Liver (tissue), 9 donors: ENCODE results near the gene ABHD3. TPM values are rescaled to one million over a fixed set of nuclear protein-coding genes. Genes with fewer than 3 reads are reported as not detected.
"Not testable (repeated sequence)": the region's sequence is repeated elsewhere in the genome, so short reads cannot be mapped to it uniquely, and the experiment has no call there.

Experiments
- DNase-seq: peaks from one replicate; pipeline ENCODE4 v3.0.0-alpha.2; 2017; ENCODE audit warnings: low spot score
- H3K27ac ChIP-seq, 2 donors: one replicate each; pipeline ENCODE4 v1.7.0; 2013; ENCODE audit warnings: inconsistent platforms in 2 of 2, low read length in 2 of 2, control low read depth in 1 of 2, low read depth in 1 of 2, mild to moderate bottlenecking in 1 of 2
- H3K27me3 ChIP-seq, 4 donors: one replicate each; pipeline versions ENCODE4 v1.6.1 to v1.7.0; 2013; ENCODE audit warnings: low read length in 3 of 4, inconsistent platforms in 1 of 4, mild to moderate bottlenecking in 1 of 4, moderate library complexity in 1 of 4; ENCODE audit not compliant: control insufficient read depth in 4 of 4, insufficient read depth in 4 of 4
- H3K36me3 ChIP-seq, 4 donors: one replicate each; pipeline versions ENCODE4 v1.6.1 to v1.7.0; 2013; ENCODE audit warnings: low read length in 3 of 4, mild to moderate bottlenecking in 3 of 4, low read depth in 1 of 4, moderate library complexity in 1 of 4; ENCODE audit not compliant: control insufficient read depth in 4 of 4, insufficient read depth in 3 of 4
- H3K4me1 ChIP-seq, 4 donors: one replicate each; pipeline versions ENCODE4 v1.6.1 to v1.7.0; 2013; ENCODE audit warnings: low read length in 3 of 4, mild to moderate bottlenecking in 3 of 4, moderate library complexity in 1 of 4; ENCODE audit not compliant: control insufficient read depth in 4 of 4, insufficient read depth in 4 of 4
- H3K4me3 ChIP-seq, 3 donors: one replicate each; pipeline versions ENCODE4 v1.6.1 to v1.7.0; 2013; ENCODE audit warnings: low read length in 3 of 3, control low read depth in 1 of 3, low read depth in 1 of 3, mild to moderate bottlenecking in 1 of 3
- H3K9ac ChIP-seq, 2 donors: one replicate each; pipeline ENCODE4 v1.7.0; 2013; ENCODE audit warnings: low read length in 2 of 2, mild to moderate bottlenecking in 2 of 2, moderate library complexity in 2 of 2, control low read depth in 1 of 2, low read depth in 1 of 2
- H3K9me3 ChIP-seq, 4 donors: one replicate each; pipeline versions ENCODE4 v1.6.1 to v1.7.0; 2013; ENCODE audit warnings: low read length in 3 of 4; ENCODE audit not compliant: control insufficient read depth in 4 of 4
- EGR1 ChIP-seq, 2 donors: IDR thresholded peaks; 2 replicates each; pipeline ENCODE4 v1.6.1; 2016 to 2018; ENCODE audit warnings: antibody characterized with exemption in 2 of 2, low read depth in 2 of 2
- HNF4A ChIP-seq, 2 donors: conservative IDR thresholded peaks; 2 replicates each; pipeline ENCODE4 v1.6.1; 2016; ENCODE audit warnings: antibody characterized with exemption in 2 of 2, mild to moderate bottlenecking in 2 of 2
- HNF4G ChIP-seq: IDR thresholded peaks from 2 replicates; pipeline ENCODE4 v1.6.1; 2016; ENCODE audit warnings: antibody characterized with exemption
- JUND ChIP-seq, 2 donors: IDR thresholded peaks; 2 replicates each; pipeline ENCODE4 v1.6.1; 2016; ENCODE audit warnings: antibody characterized with exemption in 2 of 2
- RAD21 ChIP-seq, 2 donors: IDR thresholded peaks; 2 replicates each; pipeline ENCODE4 v1.6.1; 2016; ENCODE audit warnings: antibody characterized with exemption in 2 of 2, mild to moderate bottlenecking in 2 of 2
- RXRA ChIP-seq, 2 donors: IDR thresholded peaks; 2 replicates each; pipeline ENCODE4 v1.6.1; 2017 to 2018; ENCODE audit warnings: antibody characterized with exemption in 2 of 2, mild to moderate bottlenecking in 1 of 2
- SP1 ChIP-seq: IDR thresholded peaks from 2 replicates; pipeline ENCODE4 v1.6.1; 2018; ENCODE audit warnings: antibody characterized with exemption, mild to moderate bottlenecking
- YY1 ChIP-seq: IDR thresholded peaks from 2 replicates; pipeline ENCODE4 v1.6.1; 2016; ENCODE audit warnings: antibody characterized with exemption, mild to moderate bottlenecking
- WGBS: extraction: QIAGEN DNeasy Blood & Tissue Kit; methylation state at CpG from one replicate; pipeline ENCODE4 v1.1.7; 2013; 5-methylcytosine and 5-hydroxymethylcytosine counted together
- polyA plus RNA-seq, 2 donors: library from polyadenylated mRNA; stranded (reverse) in 1 of 2; unstranded in 1 of 2; fragments of 200-250 nt in 1 of 2; fragments of >200 nt in 1 of 2; fragmentation: Nextera tagmentation in 1 of 2; extraction: Ambion mirVana in 1 of 2; gene quantifications; one replicate each; pipeline versions ENCODE4 v1.2.1 to v1.2.3, GENCODE V29; 2013 to 2015
- total RNA-seq, 2 donors: library from RNA; depleted of rRNA; stranded (reverse); fragments of >200 nt; gene quantifications; one replicate each; pipeline ENCODE4 v1.2.3, GENCODE V29; 2014
- TF ChIP-seq, protein P1 (sequence below): fragments of 150-350 bp; IDR thresholded peaks from 2 replicates; pipeline ENCODE4 v1.5.1; 2017; ENCODE audit warnings: improper control_type of control experiment, low read depth, low read length; ENCODE audit not compliant: missing input control
- TF ChIP-seq, protein P2 (sequence below): IDR thresholded peaks from 2 replicates; pipeline ENCODE4 v1.6.1; 2016; ENCODE audit warnings: antibody characterized with exemption, mild to moderate bottlenecking
- TF ChIP-seq, protein P3 (sequence below): IDR thresholded peaks from 2 replicates; pipeline ENCODE4 v1.6.1; 2016; ENCODE audit warnings: antibody characterized with exemption
- TF ChIP-seq, protein P4 (sequence below): IDR thresholded peaks from 2 replicates; pipeline ENCODE4 v1.6.1; 2016; ENCODE audit warnings: antibody characterized with exemption
- donor health status: healthy.
- donor health status: healthy.
- donor health status: healthy.
- donor health status: healthy.
- donor health status: healthy.

Gene ABHD3
- total and polyA plus RNA-seq, 4 donors, result 20.0 to 48.9 (median 33.2) TPM

DNA sequence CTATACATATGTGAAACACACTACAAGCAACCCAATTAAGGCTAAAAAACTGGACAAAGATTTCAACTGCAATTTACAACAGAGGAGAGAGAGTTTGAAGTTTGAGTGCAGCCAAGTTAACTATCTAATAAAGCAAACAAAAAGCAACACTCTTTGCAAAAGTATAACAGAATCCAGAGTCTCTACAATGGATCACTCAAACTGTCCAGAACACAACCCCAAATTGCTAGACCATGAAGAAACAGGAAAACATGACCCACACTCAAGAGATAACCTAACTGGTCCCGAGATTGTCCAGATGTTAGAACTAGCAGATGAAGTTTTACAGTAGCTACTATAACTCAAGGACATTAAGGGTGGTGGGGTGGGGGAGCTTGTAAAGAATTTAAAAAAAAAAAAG is 14.8 kb downstream of the ABHD3 start:
- TF ChIP-seq, protein P1, sequence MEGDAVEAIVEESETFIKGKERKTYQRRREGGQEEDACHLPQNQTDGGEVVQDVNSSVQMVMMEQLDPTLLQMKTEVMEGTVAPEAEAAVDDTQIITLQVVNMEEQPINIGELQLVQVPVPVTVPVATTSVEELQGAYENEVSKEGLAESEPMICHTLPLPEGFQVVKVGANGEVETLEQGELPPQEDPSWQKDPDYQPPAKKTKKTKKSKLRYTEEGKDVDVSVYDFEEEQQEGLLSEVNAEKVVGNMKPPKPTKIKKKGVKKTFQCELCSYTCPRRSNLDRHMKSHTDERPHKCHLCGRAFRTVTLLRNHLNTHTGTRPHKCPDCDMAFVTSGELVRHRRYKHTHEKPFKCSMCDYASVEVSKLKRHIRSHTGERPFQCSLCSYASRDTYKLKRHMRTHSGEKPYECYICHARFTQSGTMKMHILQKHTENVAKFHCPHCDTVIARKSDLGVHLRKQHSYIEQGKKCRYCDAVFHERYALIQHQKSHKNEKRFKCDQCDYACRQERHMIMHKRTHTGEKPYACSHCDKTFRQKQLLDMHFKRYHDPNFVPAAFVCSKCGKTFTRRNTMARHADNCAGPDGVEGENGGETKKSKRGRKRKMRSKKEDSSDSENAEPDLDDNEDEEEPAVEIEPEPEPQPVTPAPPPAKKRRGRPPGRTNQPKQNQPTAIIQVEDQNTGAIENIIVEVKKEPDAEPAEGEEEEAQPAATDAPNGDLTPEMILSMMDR, result no peak
- TF ChIP-seq, protein P2, sequence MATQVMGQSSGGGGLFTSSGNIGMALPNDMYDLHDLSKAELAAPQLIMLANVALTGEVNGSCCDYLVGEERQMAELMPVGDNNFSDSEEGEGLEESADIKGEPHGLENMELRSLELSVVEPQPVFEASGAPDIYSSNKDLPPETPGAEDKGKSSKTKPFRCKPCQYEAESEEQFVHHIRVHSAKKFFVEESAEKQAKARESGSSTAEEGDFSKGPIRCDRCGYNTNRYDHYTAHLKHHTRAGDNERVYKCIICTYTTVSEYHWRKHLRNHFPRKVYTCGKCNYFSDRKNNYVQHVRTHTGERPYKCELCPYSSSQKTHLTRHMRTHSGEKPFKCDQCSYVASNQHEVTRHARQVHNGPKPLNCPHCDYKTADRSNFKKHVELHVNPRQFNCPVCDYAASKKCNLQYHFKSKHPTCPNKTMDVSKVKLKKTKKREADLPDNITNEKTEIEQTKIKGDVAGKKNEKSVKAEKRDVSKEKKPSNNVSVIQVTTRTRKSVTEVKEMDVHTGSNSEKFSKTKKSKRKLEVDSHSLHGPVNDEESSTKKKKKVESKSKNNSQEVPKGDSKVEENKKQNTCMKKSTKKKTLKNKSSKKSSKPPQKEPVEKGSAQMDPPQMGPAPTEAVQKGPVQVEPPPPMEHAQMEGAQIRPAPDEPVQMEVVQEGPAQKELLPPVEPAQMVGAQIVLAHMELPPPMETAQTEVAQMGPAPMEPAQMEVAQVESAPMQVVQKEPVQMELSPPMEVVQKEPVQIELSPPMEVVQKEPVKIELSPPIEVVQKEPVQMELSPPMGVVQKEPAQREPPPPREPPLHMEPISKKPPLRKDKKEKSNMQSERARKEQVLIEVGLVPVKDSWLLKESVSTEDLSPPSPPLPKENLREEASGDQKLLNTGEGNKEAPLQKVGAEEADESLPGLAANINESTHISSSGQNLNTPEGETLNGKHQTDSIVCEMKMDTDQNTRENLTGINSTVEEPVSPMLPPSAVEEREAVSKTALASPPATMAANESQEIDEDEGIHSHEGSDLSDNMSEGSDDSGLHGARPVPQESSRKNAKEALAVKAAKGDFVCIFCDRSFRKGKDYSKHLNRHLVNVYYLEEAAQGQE, result no peak
- TF ChIP-seq YY1, result no peak
- TF ChIP-seq RAD21 (IDR thresholded peaks at IDR 0.05), result no peak
- TF ChIP-seq, protein P3, sequence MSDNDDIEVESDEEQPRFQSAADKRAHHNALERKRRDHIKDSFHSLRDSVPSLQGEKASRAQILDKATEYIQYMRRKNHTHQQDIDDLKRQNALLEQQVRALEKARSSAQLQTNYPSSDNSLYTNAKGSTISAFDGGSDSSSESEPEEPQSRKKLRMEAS, result no peak
- no peak for TF ChIP-seq HNF4G
- no peak overlapping the region for H3K4me3 ChIP-seq
- no peaks in the 10 kb centered on the region for H3K27me3 ChIP-seq
- no peak overlapping the region for H3K9ac ChIP-seq
- no peaks in the 10 kb centered on the region for H3K9me3 ChIP-seq
- H3K36me3 ChIP-seq, result peaks cover 3 to 14% (median 7%) of the 10 kb centered on the region in 4 donors
- WGBS, result 100% methylated on average over 1 of the region's 1 CpG
- H3K27ac ChIP-seq, result no peak overlapping the region
- H3K4me1 ChIP-seq, result no peaks in the 10 kb centered on the region
- no peak for DNase-seq

DNA sequence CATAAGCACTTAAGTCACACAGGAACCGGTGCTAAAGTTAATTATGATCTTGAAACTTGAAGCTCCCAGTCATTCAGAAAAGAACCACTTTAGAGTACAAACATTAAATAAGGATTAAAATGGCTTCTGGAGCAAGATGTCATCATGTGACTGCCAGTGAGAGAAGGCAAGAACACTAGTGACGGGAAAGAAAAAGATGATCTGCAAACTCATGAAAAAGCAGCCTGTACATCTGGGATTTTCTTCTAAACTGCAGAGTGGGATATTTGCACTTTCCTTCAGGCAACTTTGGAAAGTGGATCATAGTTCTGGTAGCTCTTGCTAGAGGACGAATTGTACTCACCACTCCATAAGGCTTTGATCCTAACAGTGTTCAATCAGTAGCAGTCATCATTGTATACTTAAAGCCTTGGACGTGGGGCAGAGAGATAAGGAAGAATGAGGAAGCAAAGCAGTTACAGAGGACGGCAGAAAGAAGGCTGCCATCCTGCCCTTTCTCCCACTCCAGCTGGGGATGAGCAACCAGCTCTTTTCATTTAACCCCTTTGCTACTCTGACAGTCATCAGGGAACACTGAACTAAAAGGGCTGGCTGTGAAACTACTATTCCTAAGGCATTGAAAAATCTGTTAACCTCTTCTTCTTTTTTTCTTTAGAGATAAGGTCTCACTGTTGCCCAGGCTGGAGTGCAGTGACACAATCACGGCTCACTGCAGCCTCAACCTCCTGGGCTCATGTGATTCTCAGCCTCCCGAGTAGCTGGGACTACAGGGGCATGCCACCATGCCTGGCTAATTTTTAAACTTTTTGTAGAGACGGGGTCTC is 18.1 kb downstream of the ABHD3 start:
- Histone ChIP-seq H3K4me3 (no peak overlapping the region), H3K27me3 (no peaks in the 10 kb centered on the region), H3K27ac (no peak overlapping the region), H3K36me3 (peaks cover 0 to 12% (median 5%) of the 10 kb centered on the region in 4 donors), H3K4me1 (peaks cover 0 to 5% (median 0%) of the 10 kb centered on the region in 4 donors), H3K9ac (no peak overlapping the region), H3K9me3 (no peaks in the 10 kb centered on the region)
- no peak for DNase-seq
- 62% methylated on average over 8 of the region's 8 CpGs for WGBS
- TF ChIP-seq, protein P4, sequence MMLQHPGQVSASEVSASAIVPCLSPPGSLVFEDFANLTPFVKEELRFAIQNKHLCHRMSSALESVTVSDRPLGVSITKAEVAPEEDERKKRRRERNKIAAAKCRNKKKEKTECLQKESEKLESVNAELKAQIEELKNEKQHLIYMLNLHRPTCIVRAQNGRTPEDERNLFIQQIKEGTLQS, result no peak
- TF ChIP-seq HNF4G (no peak), JUND (IDR thresholded peaks at IDR 0.05) (no peak), HNF4A (conservative IDR thresholded peaks at IDR 0.05) (no peak), YY1 (no peak), EGR1 (IDR thresholded peaks at IDR 0.05; ENCODE audit: low read depth in 2 of 2) (no peak), SP1 (no peak), RAD21 (IDR thresholded peaks at IDR 0.05) (no peak), RXRA (IDR thresholded peaks at IDR 0.05) (no peak)
- TF ChIP-seq, protein P3, result no peak

DNA sequence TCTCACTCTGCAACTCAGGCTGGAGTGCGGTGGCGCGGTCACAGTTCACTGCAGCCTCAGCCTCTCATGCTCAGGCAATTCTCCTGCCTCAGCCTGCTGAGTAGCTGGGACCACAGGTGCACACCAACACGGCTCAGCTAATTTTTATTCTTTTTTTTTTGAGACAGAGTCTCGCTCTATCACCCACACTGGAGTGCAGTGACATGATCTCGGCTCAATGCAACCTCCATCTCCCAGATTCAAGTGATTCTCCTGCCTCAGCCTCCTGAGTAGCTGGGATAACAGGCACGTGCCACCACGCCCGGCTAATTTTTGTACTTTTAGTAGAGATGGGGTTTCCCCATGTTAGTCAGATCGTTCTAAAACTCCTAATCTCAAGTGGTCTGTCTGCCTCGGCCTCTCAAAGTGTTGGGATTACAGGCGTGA is 19.0 kb downstream of the ABHD3 start:
- not testable (repeated sequence) for H3K9ac ChIP-seq, H3K4me3 ChIP-seq, DNase-seq, H3K27me3 ChIP-seq, H3K9me3 ChIP-seq, H3K4me1 ChIP-seq, H3K27ac ChIP-seq
- 92% methylated on average over 12 of the region's 12 CpGs for WGBS
- H3K36me3 ChIP-seq, result peaks cover 0 to 10% (median 5%) of the 10 kb centered on the region in 4 donors
